ENCODE results near the gene CCHCR1. TPM values are rescaled to one million over a fixed set of nuclear protein-coding genes. Genes with fewer than 3 reads are reported as not detected.
A peak's percentile ranks its signal among the peaks of the same experiment; 100 is the strongest.
"Not testable (repeated sequence)": the region's sequence is repeated elsewhere in the genome, so short reads cannot be mapped to it uniquely, and the experiment has no call there.

Gene CCHCR1
- total RNA-seq, 4 donors from 2014 or later: 10.7 to 33.4 (median 16.5) TPM

DNA sequence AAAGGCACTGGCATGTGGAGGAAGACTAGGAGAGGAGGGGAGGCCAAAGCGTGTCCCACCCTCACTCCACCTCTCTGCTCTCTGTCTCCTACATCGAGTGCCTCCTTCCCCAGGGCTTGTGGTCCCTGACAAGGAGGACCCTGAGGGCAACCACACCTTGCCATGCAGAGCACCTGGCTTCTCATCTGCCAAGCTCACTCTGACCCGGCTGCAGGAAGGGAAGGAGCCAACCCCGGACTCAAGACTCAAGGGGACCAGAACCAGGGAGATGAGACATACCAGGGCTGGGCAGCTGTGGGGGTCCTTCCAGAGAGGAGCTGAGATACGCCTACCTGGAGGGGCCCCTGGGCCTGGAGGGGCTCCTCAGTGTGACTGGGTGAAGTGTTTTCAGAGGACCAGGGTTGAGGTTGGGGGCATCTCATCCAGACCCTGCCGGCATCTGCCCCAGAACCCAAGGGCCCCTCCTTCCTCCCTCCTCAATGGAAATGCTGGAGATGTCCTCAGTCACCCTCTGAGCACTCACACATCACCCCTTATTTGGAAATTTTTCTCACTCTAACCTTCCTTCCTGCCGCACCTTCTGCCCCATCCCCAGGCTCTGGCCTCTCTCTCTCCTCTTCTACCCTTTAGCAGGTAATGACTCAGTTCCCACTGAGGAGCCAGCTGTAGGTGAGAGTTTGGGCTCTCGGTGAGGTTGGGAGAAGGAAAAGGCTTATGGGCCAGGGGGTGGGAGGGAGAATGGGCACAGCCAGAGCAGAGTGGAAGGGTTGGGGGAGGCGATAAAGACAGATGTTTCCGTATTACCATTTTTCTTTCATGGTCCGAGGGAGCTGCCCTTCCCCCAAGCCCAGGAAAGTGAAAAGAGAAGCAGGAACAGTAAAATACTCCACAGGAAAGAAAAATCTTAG, 44.9 kb upstream of the CCHCR1 start:
- Histone ChIP-seq H3K4me3 (no peak overlapping the region), H3K9me3 (no peaks in the 10 kb centered on the region), H3K36me3 (no peaks in the 10 kb centered on the region), H3K27me3 (no peaks in the 10 kb centered on the region), H3K4me1 (peaks cover 24% of the 10 kb centered on the region), H3K27ac (peak overlapping the region; percentile 78)
- 49% methylated on average over 11 of the region's 11 CpGs for WGBS
- TF ChIP-seq POLR2AphosphoS5 (IDR thresholded peaks at IDR 0.05): no peak
- TF ChIP-seq, protein P1, sequence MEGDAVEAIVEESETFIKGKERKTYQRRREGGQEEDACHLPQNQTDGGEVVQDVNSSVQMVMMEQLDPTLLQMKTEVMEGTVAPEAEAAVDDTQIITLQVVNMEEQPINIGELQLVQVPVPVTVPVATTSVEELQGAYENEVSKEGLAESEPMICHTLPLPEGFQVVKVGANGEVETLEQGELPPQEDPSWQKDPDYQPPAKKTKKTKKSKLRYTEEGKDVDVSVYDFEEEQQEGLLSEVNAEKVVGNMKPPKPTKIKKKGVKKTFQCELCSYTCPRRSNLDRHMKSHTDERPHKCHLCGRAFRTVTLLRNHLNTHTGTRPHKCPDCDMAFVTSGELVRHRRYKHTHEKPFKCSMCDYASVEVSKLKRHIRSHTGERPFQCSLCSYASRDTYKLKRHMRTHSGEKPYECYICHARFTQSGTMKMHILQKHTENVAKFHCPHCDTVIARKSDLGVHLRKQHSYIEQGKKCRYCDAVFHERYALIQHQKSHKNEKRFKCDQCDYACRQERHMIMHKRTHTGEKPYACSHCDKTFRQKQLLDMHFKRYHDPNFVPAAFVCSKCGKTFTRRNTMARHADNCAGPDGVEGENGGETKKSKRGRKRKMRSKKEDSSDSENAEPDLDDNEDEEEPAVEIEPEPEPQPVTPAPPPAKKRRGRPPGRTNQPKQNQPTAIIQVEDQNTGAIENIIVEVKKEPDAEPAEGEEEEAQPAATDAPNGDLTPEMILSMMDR (IDR thresholded peaks at IDR 0.05): no peak
- TF ChIP-seq POLR2A (IDR thresholded peaks at IDR 0.05): no peak
- no peak for TF ChIP-seq EP300 (IDR thresholded peaks at IDR 0.05)
- no peak for DNase-seq (ENCODE audit: low spot score in 2 of 2)

GRCh38 chr6:31199105-31199452, 41.5 kb upstream of the CCHCR1 start:
- WGBS: 95% methylated on average over 4 of the region's 4 CpGs
- DNase-seq (ENCODE audit: low spot score in 2 of 2); H3K9me3 ChIP-seq; H3K4me3 ChIP-seq; H3K27ac ChIP-seq; H3K27me3 ChIP-seq; H3K36me3 ChIP-seq: not testable (repeated sequence)
- H3K4me1 ChIP-seq: peaks cover 24% of the 10 kb centered on the region

DNA sequence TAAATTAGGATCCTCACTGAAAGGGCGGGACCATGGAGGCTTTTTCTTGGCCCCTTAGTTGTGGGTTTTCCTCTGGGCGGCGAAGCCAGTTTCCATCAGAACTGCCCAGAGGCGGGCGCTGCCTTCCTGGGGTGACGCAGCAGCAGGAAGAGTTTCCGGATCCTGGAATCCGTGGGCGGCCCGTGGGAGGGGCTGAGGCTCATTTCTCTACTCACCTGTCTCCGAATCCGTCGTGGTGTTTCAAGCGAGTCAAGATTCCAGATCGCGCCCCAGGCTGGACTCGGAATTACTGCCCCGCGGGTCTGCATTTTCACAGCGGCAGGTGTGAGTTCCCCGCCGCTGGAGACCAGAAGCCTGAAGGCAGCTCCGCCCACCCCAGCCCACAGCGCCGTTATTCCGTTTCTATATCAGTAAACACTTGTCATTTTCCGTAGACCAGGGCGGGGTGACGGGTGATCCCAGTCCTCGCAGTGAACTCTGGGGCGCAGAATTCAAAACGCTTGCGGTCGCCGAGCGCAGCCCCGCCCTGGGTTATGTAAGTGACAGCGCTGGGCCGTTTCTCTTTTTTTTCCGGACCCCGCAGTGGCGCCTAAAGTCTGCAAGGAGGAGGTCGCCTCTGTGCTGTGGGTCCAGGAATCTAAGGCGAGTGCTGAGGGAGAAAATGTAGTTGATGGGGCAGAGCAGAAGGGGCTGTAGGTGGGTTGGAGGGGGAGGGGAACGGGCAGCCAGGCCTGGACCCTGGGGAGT, 40.1 kb upstream of the CCHCR1 start:
- Histone ChIP-seq H3K9me3 (no peaks in the 10 kb centered on the region), H3K36me3 (no peaks in the 10 kb centered on the region), H3K4me3 (peak overlapping the region; percentile 72), H3K4me1 (peaks cover 12% of the 10 kb centered on the region), H3K27me3 (no peaks in the 10 kb centered on the region), H3K27ac (peak overlapping the region; percentile 96)
- peak; percentile 96 to 97 for DNase-seq (ENCODE audit: low spot score in 2 of 2)
- WGBS: under 1% methylated on average over 33 of the region's 45 CpGs
- TF ChIP-seq POLR2AphosphoS5 (IDR thresholded peaks at IDR 0.05): peak in 1 of 3 donors; percentile 28
- TF ChIP-seq, protein P1 (IDR thresholded peaks at IDR 0.05): no peak
- TF ChIP-seq POLR2A (IDR thresholded peaks at IDR 0.05): peak; percentile 32 to 75
- TF ChIP-seq EP300 (IDR thresholded peaks at IDR 0.05): no peak

DNA sequence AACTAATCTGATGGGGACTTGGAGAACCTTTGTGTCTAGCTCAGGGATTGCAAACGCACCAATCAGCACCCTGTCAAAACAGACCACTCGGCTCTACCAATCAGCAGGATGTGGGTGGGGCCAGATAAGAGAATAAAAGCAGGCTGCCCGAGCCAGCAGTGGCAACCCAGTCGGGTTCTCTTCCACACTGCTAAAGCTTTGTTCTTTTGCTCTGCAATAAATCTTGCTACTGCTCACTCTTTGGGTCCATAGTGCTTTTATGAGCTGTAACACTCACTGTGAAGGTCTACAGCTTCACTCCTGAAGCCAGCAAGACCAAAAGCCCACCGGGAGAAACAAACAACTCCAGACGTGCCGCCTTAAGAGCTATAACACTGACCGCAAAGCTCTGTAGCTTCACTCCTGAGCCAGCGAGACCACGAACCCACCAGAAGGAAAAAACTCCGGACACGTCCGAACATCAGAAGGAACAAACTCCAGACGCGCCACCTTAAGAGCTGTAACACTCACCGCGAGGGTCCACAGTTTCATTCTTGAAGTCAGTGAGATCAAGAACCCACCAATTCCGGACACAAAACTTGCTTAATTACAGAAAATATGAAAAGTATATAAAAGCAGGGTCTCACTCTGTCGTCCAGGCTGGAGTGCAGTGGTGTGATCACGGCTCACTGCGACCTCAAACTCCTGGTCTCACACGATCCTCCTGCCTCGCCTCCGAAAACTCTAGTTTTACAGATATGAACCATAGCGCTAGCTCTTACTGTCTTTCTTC, 38.8 kb upstream of the CCHCR1 start:
- not testable (repeated sequence) for H3K27me3 ChIP-seq; H3K36me3 ChIP-seq; DNase-seq (ENCODE audit: low spot score in 2 of 2); H3K27ac ChIP-seq; H3K9me3 ChIP-seq
- 71% methylated on average over 24 of the region's 25 CpGs for WGBS
- H3K4me3 ChIP-seq: peak overlapping the region; percentile 72
- H3K4me1 ChIP-seq: peaks cover 11% of the 10 kb centered on the region

DNA sequence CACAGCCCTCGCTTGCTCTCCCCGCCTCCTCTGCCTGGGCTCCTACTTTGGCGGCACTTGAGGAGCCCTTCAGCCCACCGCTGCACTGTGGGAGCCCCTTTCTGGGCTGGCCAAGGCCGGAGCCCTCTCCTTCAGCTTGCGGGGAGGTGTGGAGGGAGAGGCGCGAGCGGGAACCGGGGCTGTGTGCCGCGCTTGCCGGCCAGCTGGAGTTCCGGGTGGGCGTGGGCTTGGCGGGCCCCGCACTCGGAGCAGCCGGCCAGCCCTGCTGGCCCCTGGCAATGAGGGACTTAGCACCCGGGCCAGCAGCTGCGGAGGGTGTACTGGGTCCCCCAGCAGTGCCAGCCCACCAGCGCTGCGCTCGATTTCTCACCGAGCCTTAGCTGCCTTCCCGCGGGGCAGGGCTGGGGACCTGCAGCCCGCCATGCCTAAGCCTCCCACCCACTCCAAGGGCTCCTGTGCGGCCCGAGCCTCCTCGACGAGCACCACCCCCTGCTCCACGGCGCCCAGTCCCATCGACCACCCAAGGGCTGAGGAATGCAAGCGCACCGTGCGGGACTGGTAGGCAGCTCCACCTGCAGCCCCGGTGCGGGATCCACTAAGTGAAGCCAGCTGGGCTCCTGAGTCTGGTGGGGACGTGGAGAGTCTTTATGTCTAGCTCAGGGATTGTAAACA, 37.8 kb upstream of the CCHCR1 start:
- not testable (repeated sequence) for H3K36me3 ChIP-seq; H3K27ac ChIP-seq; H3K27me3 ChIP-seq; H3K4me3 ChIP-seq; H3K9me3 ChIP-seq; DNase-seq (ENCODE audit: low spot score in 2 of 2)
- peaks cover 11% of the 10 kb centered on the region for H3K4me1 ChIP-seq
- 94% methylated on average over 25 of the region's 41 CpGs for WGBS

DNA sequence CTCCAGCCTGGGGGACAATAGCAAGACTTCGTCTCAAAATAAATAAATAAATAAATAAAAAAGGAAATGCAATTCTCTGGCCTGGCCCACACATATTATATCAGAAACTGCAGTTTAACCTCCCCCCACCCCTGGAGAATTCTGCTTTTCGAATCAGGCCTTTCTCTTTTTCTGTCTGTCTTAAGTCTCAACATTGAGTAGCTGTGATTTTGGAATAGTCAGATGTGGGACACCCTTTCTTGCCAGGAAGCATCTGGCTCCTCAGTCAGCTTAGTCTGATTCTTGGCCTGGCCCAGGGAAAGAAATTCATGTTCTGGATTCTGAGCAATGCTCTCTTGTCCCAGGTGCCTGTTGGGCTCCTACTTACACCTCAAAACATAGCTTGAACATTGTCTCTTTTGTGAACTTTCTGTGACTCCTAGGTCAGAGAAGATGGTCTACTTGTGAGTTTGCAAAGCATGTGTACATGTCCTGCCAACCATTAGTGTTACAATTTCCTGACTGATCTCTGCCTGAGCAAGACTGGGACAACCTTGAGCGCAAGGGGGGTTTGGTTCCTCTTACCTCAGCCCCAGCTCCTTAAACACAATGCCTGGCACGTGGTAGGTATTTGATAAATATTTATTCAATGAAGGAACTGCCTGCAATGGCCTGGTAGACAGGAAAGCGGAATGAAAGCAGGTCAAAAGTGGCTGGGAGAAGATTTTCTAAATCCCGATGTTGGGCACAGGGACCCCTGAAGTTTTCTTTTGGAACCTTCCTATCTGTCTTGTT, 36.6 kb upstream of the CCHCR1 start:
- 79% methylated on average over 6 of the region's 6 CpGs for WGBS
- TF ChIP-seq POLR2A (IDR thresholded peaks at IDR 0.05) (no peak), POLR2AphosphoS5 (IDR thresholded peaks at IDR 0.05) (no peak), EP300 (IDR thresholded peaks at IDR 0.05) (no peak)
- TF ChIP-seq, protein P1 (IDR thresholded peaks at IDR 0.05): no peak
- H3K27ac ChIP-seq: no peak overlapping the region

More for the DNA sequence above, 36.6 kb upstream of the CCHCR1 start:
- H3K27me3 ChIP-seq: no peaks in the 10 kb centered on the region
- no peaks in the 10 kb centered on the region for H3K36me3 ChIP-seq
- no peaks in the 10 kb centered on the region for H3K9me3 ChIP-seq
- no peak overlapping the region for H3K4me3 ChIP-seq
- DNase-seq (ENCODE audit: low spot score in 2 of 2): no peak
- peaks cover 11% of the 10 kb centered on the region for H3K4me1 ChIP-seq
